Transverse colon (tissue), 4 donors: ENCODE results near the gene CNN1. TPM values are rescaled to one million over a fixed set of nuclear protein-coding genes. Genes with fewer than 3 reads are reported as not detected.
A peak's percentile ranks its signal among the peaks of the same experiment; 100 is the strongest.

ENCODE experiments used
- DNase-seq: peaks from one replicate; pipeline ENCODE4 v3.0.0-alpha.2; 2019
- H3K27ac ChIP-seq, 4 donors: fragments of 200-600 bp; sonication (generic); 2 replicates each; pipeline ENCODE4 v1.5.1; 2016 to 2018; ENCODE audit warnings: inconsistent platforms in 4 of 4
- H3K27me3 ChIP-seq: fragments of 200-600 bp; sonication (generic); 2 replicates; pipeline ENCODE4 v1.5.1; 2017; ENCODE audit warnings: inconsistent platforms
- H3K36me3 ChIP-seq, 4 donors: fragments of 200-600 bp; sonication (generic); 2 replicates each; pipeline ENCODE4 v1.5.1; 2017 to 2019; ENCODE audit warnings: inconsistent platforms in 4 of 4
- H3K4me1 ChIP-seq, 4 donors: fragments of 200-600 bp; sonication (generic); 2 replicates each; pipeline ENCODE4 v1.5.1; 2017 to 2020; ENCODE audit warnings: inconsistent platforms in 4 of 4
- H3K4me3 ChIP-seq, 4 donors: fragments of 200-600 bp; sonication (generic); 1 replicate in 1 of 4; 2 replicates in 3 of 4; pipeline versions ENCODE4 v1.5.1 to v1.6.1; 2017 to 2019; ENCODE audit warnings: inconsistent platforms in 4 of 4
- H3K9me3 ChIP-seq, 2 donors: fragments of 200-600 bp; sonication (generic); 2 replicates each; pipeline ENCODE4 v1.5.1; 2017 to 2019; ENCODE audit warnings: inconsistent platforms in 2 of 2
- EP300 ChIP-seq: sonication (generic); formaldehyde crosslinking; IDR thresholded peaks from one replicate; pipeline ENCODE4 v1.6.1; 2017; ENCODE audit warnings: antibody characterized with exemption, low read depth
- POLR2A ChIP-seq: fragments of 450-650 bp; IDR thresholded peaks from one replicate; pipeline ENCODE4 v1.6.1; 2016; ENCODE audit warnings: antibody characterized with exemption, mild to moderate bottlenecking, moderate library complexity
- POLR2AphosphoS5 ChIP-seq, 3 donors: sonication (generic); formaldehyde crosslinking; IDR thresholded peaks; one replicate each; pipeline ENCODE4 v1.6.1; 2016; ENCODE audit warnings: antibody characterized with exemption in 3 of 3
- WGBS, 2 donors: methylation state at CpG; one replicate each; pipeline ENCODE4 v1.1.5; 2018; ENCODE audit warnings: low coverage in 1 of 2; 5-methylcytosine and 5-hydroxymethylcytosine counted together
- in situ Hi-C, 4 donors: fragments of 200-750 bp; cut with MboI; loops; one replicate each; pipeline versions ENCODE4 v1.15.0 to v1.15.1; 2017; ENCODE audit warnings: low sequenced_read_pairs in 3 of 4, low pct_ligation_motif_present in 1 of 4, low pct_unique_long_range_greater_than_20kb in 1 of 4
- intact Hi-C: fragments of 100-400 bp; cut with DNase I; formaldehyde crosslinking; loops from one replicate; pipeline ENCODE4 v1.15.1; 2023; ENCODE audit warnings: low total_unique reads
- total RNA-seq, 4 donors: library from RNA; depleted of rRNA; stranded (reverse); fragments of >200 nt; gene quantifications; one replicate each; pipeline ENCODE4 v1.1.0, GENCODE V29; 2016
- TF ChIP-seq, protein P1 (sequence below), 5 experiments: fragments of 200-600 bp in 3 of 5; fragments of 450-650 bp in 2 of 5; sonication (generic) in 3 of 5; IDR thresholded peaks; 1 replicate in 2 of 5; 2 replicates in 3 of 5; pipeline ENCODE4 v1.5.1; 2016 to 2017; ENCODE audit warnings: antibody characterized with exemption in 5 of 5, inconsistent platforms in 3 of 5, mild to moderate bottlenecking in 2 of 5, moderate library complexity in 1 of 5

Gene CNN1
- total RNA-seq, 4 donors from 2014 or later: 198 to 1,121 (median 486) TPM

DNA sequence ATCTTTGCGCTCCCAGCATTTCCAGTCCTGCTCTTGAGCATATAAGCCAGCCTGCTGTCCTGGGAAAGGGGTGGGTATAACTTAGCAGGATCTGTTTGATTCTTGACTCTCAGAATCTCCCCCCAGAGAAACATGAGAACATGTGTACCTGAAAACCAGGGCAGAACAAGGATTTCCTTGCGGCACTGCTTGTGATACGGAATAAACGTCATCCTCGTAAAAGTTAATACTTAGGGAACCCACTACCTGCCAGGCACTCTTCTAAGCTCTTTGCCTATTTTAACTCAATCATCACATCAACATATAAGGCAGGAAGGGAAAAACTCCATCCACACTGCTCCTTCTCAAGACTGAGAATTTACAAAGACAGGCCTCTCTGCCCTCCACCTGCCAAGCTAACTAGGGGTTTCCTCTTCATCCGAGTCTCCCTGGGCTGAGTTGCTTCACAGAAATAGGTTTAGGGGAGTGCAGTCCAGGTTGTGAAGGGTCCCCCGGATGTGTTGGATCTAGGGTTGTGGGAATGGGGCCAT is 34.1 kb upstream of the CNN1 start:
- Histone ChIP-seq H3K27ac (peak overlapping the region; percentile 96 to 99 (median 98)), H3K4me3 (peak overlapping the region in 3 of 4 donors; percentile 94 to 98 (median 98)), H3K36me3 (no peaks in the 10 kb centered on the region), H3K4me1 (peaks cover 0 to 15% (median 10%) of the 10 kb centered on the region in 4 donors), H3K27me3 (no peaks in the 10 kb centered on the region), H3K9me3 (no peaks in the 10 kb centered on the region)
- no peak for TF ChIP-seq POLR2A
- no peak for TF ChIP-seq EP300
- TF ChIP-seq POLR2AphosphoS5 (IDR thresholded peaks at IDR 0.05): no peak
- TF ChIP-seq, protein P1, sequence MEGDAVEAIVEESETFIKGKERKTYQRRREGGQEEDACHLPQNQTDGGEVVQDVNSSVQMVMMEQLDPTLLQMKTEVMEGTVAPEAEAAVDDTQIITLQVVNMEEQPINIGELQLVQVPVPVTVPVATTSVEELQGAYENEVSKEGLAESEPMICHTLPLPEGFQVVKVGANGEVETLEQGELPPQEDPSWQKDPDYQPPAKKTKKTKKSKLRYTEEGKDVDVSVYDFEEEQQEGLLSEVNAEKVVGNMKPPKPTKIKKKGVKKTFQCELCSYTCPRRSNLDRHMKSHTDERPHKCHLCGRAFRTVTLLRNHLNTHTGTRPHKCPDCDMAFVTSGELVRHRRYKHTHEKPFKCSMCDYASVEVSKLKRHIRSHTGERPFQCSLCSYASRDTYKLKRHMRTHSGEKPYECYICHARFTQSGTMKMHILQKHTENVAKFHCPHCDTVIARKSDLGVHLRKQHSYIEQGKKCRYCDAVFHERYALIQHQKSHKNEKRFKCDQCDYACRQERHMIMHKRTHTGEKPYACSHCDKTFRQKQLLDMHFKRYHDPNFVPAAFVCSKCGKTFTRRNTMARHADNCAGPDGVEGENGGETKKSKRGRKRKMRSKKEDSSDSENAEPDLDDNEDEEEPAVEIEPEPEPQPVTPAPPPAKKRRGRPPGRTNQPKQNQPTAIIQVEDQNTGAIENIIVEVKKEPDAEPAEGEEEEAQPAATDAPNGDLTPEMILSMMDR (IDR thresholded peaks at IDR 0.05): no peak
- in situ Hi-C loops (no loop called here), intact Hi-C loops (no loop called here)
- no peak for DNase-seq
- WGBS, 2 donors: 42 to 80% methylated on average over 3 to 7 of the region's 7 CpGs

DNA sequence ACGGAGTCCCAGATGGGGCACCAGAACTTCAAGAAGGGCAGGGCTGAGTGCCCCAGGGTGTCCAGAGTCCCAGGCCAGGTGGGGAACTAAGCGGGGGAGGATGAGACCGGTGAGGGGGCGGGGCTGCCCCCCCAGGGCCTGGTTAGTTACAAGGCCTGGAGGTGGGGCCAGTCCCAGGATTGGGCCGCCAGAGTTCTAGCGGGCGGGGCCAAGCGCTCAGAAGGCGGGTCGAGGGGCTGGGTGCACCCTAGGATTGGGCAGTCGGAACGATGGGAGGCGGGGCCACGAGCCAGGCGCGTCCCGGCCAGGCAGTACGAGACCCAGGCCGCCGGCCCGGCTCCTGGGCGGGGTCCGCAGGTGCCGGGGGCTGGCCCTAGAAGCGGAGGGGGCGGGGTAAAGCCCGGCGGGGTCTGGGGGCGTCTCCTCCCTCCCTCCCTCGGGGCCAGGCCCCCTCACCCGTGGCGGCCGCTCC is 33.6 kb upstream of the CNN1 start:
- TF ChIP-seq EP300: no peak
- TF ChIP-seq POLR2A: no peak
- TF ChIP-seq POLR2AphosphoS5 (IDR thresholded peaks at IDR 0.05): peak in 2 of 3 donors; percentile 27 to 34
- WGBS, 2 donors: 0% methylated on average over 14 of the region's 33 CpGs; no CpG with 5 or more reads in 1 of the 2 donors
- Histone ChIP-seq H3K4me1 (peaks cover 0 to 15% (median 10%) of the 10 kb centered on the region in 4 donors), H3K27ac (peak overlapping the region; percentile 96 to 99 (median 98)), H3K9me3 (no peaks in the 10 kb centered on the region), H3K36me3 (no peaks in the 10 kb centered on the region), H3K27me3 (no peaks in the 10 kb centered on the region), H3K4me3 (peak overlapping the region; percentile 57 to 98 (median 96))
- intact Hi-C loops (no loop called here), in situ Hi-C loops (no loop called here)
- DNase-seq: peak; percentile 99

DNA sequence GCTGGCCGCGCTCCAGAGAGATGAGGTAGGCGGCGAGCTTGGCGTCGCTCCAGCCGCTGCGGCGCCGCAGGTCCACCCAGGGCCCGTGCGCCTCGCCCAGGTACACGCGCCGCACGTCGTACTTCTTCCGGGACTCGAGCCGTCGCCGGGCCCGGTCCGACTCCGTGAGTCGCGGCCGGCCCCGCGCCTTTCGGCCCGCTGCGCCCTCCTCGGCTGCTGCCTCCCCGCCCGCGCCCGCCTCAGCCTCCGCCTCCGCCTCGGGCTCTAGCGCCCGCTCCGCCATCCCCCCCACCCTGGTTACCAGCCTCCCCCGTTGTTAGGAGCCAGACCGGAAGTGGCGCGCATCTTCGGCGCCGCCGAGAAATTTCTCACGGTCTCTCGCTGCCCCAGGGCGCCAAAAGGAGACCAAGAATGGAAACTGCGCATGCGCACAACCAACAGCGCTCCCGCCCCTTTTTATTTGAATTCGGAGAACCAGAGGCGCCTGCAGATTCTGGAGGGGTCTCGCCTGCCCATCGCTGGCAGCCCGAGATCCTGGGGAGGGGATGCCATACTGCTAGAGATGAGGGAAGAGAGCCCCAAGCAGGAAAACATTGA is 33.0 kb upstream of the CNN1 start, which contains the start of gene ZNF653:
TSS of gene ZNF653 (minus strand) at position 336 of the 597 bp plus-strand sequence. CDS start at position 283, 53 bp downstream.
- peak within 1 kb of the TSS; percentile 57 to 98 (median 96) for H3K4me3 ChIP-seq
- TF ChIP-seq EP300 (no peak), POLR2AphosphoS5 (IDR thresholded peaks at IDR 0.05) (peak; percentile 34 to 40 (median 36)), POLR2A (peak; percentile 41)
- TF ChIP-seq, protein P1 (IDR thresholded peaks at IDR 0.05): no peak
- intact Hi-C loops: no loop called here
- no peaks in the 10 kb centered on the region for H3K36me3 ChIP-seq
- in situ Hi-C loops: no loop called here
- peaks cover 0 to 15% (median 10%) of the 10 kb centered on the region in 4 donors for H3K4me1 ChIP-seq
- peak within 1 kb of the TSS; percentile 96 to 99 (median 98) for H3K27ac ChIP-seq
- WGBS, 2 donors: 0% methylated on average over 55 of the region's 65 CpGs; no CpG with 5 or more reads in 1 of the 2 donors
- no peaks in the 10 kb centered on the region for H3K9me3 ChIP-seq
- no peaks in the 10 kb centered on the region for H3K27me3 ChIP-seq
- DNase-seq: peak; percentile 95

DNA sequence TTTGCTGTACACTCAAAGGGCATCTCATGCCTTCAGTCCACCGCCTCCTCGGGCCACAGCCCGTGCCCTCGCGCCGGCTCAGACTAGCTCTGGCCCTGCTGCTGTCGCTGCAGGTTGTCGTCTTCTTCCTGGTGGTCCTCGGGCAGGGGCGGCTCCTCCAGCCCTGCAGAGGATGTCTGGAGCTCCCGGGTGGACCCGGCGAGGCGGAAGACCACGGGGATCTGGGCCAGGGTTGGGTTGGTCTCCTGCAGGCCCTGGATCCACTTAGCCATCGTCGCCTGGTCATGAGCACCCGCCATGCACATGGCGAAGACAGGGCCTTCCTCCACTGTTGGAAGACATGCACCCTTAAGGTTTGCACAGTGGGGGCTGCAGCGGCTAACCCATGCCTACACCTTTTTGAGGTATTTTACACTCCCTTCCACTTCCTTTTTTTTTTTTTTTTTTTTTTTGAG is 32.5 kb upstream of the CNN1 start:
- H3K4me3 ChIP-seq: peak overlapping the region; percentile 12 to 98 (median 96)
- TF ChIP-seq EP300 (no peak), POLR2A (no peak), POLR2AphosphoS5 (IDR thresholded peaks at IDR 0.05) (no peak)
- TF ChIP-seq, protein P1 (IDR thresholded peaks at IDR 0.05): no peak

More for the DNA sequence above, 32.5 kb upstream of the CNN1 start:
- WGBS, 2 donors: 39% methylated on average over 17 of the region's 20 CpGs; no CpG with 5 or more reads in 1 of the 2 donors
- no peaks in the 10 kb centered on the region for H3K27me3 ChIP-seq
- peaks cover 0 to 2% (median 0%) of the 10 kb centered on the region in 4 donors for H3K36me3 ChIP-seq
- H3K4me1 ChIP-seq: peaks cover 0 to 15% (median 10%) of the 10 kb centered on the region in 4 donors
- peak overlapping the region; percentile 96 to 99 (median 98) for H3K27ac ChIP-seq
- DNase-seq: no peak
- no peaks in the 10 kb centered on the region for H3K9me3 ChIP-seq
- intact Hi-C loops: no loop called here
- in situ Hi-C loops: no loop called here
